ENCODE results near the gene RCBTB2.
A peak's percentile ranks its signal among the peaks of the same experiment; 100 is the strongest.

RCBTB2 gene

GRCh38 chr13:48571126-48571913, 38.4 kb upstream of the RCBTB2 start:
- no peak for TF ChIP-seq CTCF (IDR thresholded peaks at IDR 0.05; ENCODE audit: low read depth, low read length, missing control alignments)
- DNase-seq (ENCODE audit: low read depth) = peak; percentile 75
- no peak overlapping the region for H3K4me3 ChIP-seq (ENCODE audit: low read depth, low read length)
- in situ Hi-C loops (cut with HindIII; ENCODE audit: low sequenced_read_pairs) = no loop called here

GRCh38 chr13:48570216-48570828, 37.4 kb upstream of the RCBTB2 start:
- H3K4me3 ChIP-seq (ENCODE audit: low read depth, low read length) = no peak overlapping the region
- in situ Hi-C loops (cut with HindIII; ENCODE audit: low sequenced_read_pairs) = no loop called here

GRCh38 chr13:48569104-48569666, 36.3 kb upstream of the RCBTB2 start:
- no peak overlapping the region for H3K4me3 ChIP-seq (ENCODE audit: low read depth, low read length)
- no peak for TF ChIP-seq CTCF (IDR thresholded peaks at IDR 0.05; ENCODE audit: low read depth, low read length, missing control alignments)
- in situ Hi-C loops (cut with HindIII; ENCODE audit: low sequenced_read_pairs) = no loop called here
- no peak for DNase-seq (ENCODE audit: low read depth)

More at GRCh38 chr13:48570216-48570828, 37.4 kb upstream of the RCBTB2 start:
- no peak for TF ChIP-seq CTCF (IDR thresholded peaks at IDR 0.05; ENCODE audit: low read depth, low read length, missing control alignments)
- no peak for DNase-seq (ENCODE audit: low read depth)

GRCh38 chr13:48568370-48569103, 35.7 kb upstream of the RCBTB2 start:
- H3K4me3 ChIP-seq (ENCODE audit: low read depth, low read length) = no peak overlapping the region
- no peak for DNase-seq (ENCODE audit: low read depth)
- no peak for TF ChIP-seq CTCF (IDR thresholded peaks at IDR 0.05; ENCODE audit: low read depth, low read length, missing control alignments)
- in situ Hi-C loops (cut with HindIII; ENCODE audit: low sequenced_read_pairs) = no loop called here

- in situ Hi-C loops (cut with HindIII; ENCODE audit: low sequenced_read_pairs) = no loop called here
- no peak for DNase-seq (ENCODE audit: low read depth)
- no peak overlapping the region for H3K4me3 ChIP-seq (ENCODE audit: low read depth, low read length)
- TF ChIP-seq CTCF (IDR thresholded peaks at IDR 0.05; ENCODE audit: low read depth, low read length, missing control alignments) = no peak
Measured at GRCh38 chr13:48567515-48568369, 34.9 kb upstream of the RCBTB2 start.

Measured in astrocyte of the cerebellum (primary cell).